GM20000 (cell line): ENCODE measurements around the gene CCR7.
"Not testable (repeated sequence)": the region's sequence is repeated elsewhere in the genome, so short reads cannot be mapped to it uniquely, and the experiment has no call there.

Source experiments
- DNase-seq: peaks from one replicate; pipeline ENCODE4 v3.0.0; 2012; ENCODE audit warnings: low spot score
- CTCF ChIP-seq: IDR thresholded peaks from 2 replicates; pipeline ENCODE4 v1.5.1; 2012; ENCODE audit warnings: mild to moderate bottlenecking, control low read depth; ENCODE audit errors: extremely low read depth, missing control alignments

The CCR7 gene

GRCh38 chr17:40596261-40596919, 31.1 kb upstream of the CCR7 start:
- TF ChIP-seq CTCF = no peak
- no peak for DNase-seq

GRCh38 chr17:40590742-40591141, 25.5 kb upstream of the CCR7 start:
- no peak for TF ChIP-seq CTCF
- DNase-seq = no peak

GRCh38 chr17:40588552-40588951, 23.3 kb upstream of the CCR7 start:
- DNase-seq = no peak
- TF ChIP-seq CTCF = no peak

- DNase-seq = not testable (repeated sequence)
These were observed 21.0 kb upstream of the CCR7 start for GRCh38 chr17:40586264-40586663.

GRCh38 chr17:40584950-40585349, 19.7 kb upstream of the CCR7 start:
- DNase-seq = not testable (repeated sequence)

GRCh38 chr17:40582328-40582901, 17.1 kb upstream of the CCR7 start:
- DNase-seq = peak; percentile 56
- TF ChIP-seq CTCF = no peak

- no peak for TF ChIP-seq CTCF
- no peak for DNase-seq
These were observed 14.9 kb upstream of the CCR7 start for GRCh38 chr17:40580140-40580539.

- no peak for TF ChIP-seq CTCF
- no peak for DNase-seq
These were observed 14.2 kb upstream of the CCR7 start for GRCh38 chr17:40579471-40579870.
